NT2/D1 (cell line): ENCODE measurements around the gene NKD1.

ENCODE experiments used
- DNase-seq: peaks from one replicate; pipeline ENCODE4 v3.0.0-alpha.2; 2011; ENCODE audit warnings: low read depth, low spot score
- H3K27me3 ChIP-seq: 2 replicates; pipeline ENCODE4 v1.6.0; 2011; ENCODE audit warnings: mild to moderate bottlenecking; ENCODE audit not compliant: insufficient read length, insufficient read depth
- H3K36me3 ChIP-seq: 2 replicates; pipeline ENCODE4 v1.6.1; 2011; ENCODE audit warnings: mild to moderate bottlenecking, low read length, mixed read lengths; ENCODE audit not compliant: insufficient read depth, insufficient read length
- H3K4me1 ChIP-seq: 2 replicates; pipeline ENCODE4 v1.5.1; 2011; ENCODE audit not compliant: insufficient read depth, insufficient read length
- H3K4me3 ChIP-seq: 2 replicates; pipeline ENCODE4 v1.5.1; 2011; ENCODE audit warnings: low read depth; ENCODE audit not compliant: insufficient read length
- H3K9ac ChIP-seq: 2 replicates; pipeline ENCODE4 v1.6.0; 2011; ENCODE audit warnings: low read depth; ENCODE audit not compliant: insufficient read length
- H3K9me3 ChIP-seq: 2 replicates; pipeline ENCODE4 v1.5.1; 2011; ENCODE audit warnings: mild to moderate bottlenecking, low read length; ENCODE audit not compliant: insufficient read depth
- SUZ12 ChIP-seq: IDR thresholded peaks from 2 replicates; pipeline ENCODE4 v1.6.1; 2011; ENCODE audit not compliant: insufficient read length, insufficient read depth; ENCODE audit errors: extremely low read depth
- YY1 ChIP-seq: IDR thresholded peaks from 2 replicates; pipeline ENCODE4 v1.6.1; 2011; ENCODE audit not compliant: insufficient read length, insufficient read depth
- ZNF274 ChIP-seq: IDR thresholded peaks from 2 replicates; pipeline ENCODE4 v1.6.1; 2011; ENCODE audit warnings: mild to moderate bottlenecking, low read depth, low read length

NKD1 gene

GRCh38 chr16:50673496-50674275, 125.5 kb downstream of the NKD1 start:
- no peaks in the 10 kb centered on the region for H3K4me1 ChIP-seq
- peaks cover 28% of the 10 kb centered on the region for H3K9me3 ChIP-seq
- no peak for TF ChIP-seq YY1
- TF ChIP-seq SUZ12 = no peak
- TF ChIP-seq ZNF274 = no peak
- H3K36me3 ChIP-seq = no peaks in the 10 kb centered on the region
- H3K9ac ChIP-seq = no peak overlapping the region
- no peaks in the 10 kb centered on the region for H3K27me3 ChIP-seq
- no peak for DNase-seq
- no peak overlapping the region for H3K4me3 ChIP-seq

DNA sequence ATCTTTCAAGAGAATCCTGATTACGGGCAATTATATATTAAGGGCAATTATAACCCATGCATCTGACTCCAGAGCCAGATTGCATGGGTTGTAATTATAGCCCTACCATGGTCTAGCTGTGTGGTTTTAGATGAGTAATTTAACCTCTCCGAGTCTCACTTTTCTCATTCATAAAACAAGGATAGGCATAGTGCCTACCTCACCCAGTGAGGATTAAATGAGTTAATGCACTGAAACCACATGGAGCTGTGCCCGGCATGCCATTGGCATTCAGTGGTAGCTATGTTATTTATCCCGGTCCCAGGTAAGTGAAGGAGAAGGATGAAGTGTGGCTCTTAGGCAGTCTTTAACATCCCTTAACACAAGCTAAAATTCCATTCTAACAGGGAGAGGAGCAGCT, 126.6 kb downstream of the NKD1 start:
- Histone ChIP-seq H3K4me1 (no peaks in the 10 kb centered on the region), H3K36me3 (no peaks in the 10 kb centered on the region), H3K9me3 (peaks cover 28% of the 10 kb centered on the region), H3K9ac (no peak overlapping the region), H3K27me3 (no peaks in the 10 kb centered on the region), H3K4me3 (no peak overlapping the region)
- no peak for DNase-seq
- no peak for TF ChIP-seq YY1
- no peak for TF ChIP-seq SUZ12

DNA sequence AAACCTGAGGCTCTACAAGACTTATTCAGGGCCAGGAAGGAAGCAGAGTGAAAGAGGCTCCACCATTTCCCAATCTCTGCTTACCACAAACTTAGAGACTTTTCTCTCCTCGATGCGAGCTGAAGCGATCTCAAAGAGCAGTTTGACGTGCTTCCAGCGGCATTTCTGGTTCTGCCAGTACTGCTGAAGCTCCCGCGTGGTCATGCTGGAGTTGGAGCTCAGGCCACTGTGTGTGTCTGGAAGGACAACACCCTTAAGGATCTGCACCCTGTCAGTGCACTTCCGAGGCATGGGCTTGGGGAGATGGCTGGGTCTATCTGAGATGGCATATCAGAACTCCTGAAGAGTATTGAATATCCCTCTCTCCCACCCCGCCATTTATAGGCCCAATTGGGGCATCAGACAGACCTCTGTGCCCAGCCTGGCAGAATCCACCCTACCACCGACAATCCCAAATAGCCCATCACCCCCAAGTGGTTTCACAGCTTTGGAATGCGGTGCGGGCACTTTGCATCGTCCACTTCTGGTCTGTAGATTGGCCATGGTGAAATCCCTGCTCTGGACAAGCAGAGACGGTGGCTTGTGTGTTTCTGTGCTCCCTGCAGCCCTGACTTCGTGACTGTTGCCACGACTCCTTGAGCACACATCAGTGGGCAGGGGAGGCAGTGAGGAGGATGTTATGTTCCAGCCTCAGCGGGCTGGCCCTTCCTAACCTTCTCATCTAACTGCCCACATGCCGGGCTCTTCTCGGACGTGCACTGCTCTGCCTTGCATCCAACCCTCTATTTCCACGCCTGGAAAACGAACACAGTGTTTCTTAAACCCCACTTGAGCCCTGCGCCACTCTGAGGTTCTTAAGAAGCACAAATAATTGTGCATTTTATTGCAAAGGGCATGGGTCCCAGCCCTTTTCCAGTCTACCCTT, 127.8 kb downstream of the NKD1 start:
- Histone ChIP-seq H3K9me3 (peaks cover 28% of the 10 kb centered on the region), H3K9ac (no peak overlapping the region), H3K4me3 (no peak overlapping the region), H3K36me3 (no peaks in the 10 kb centered on the region), H3K4me1 (no peaks in the 10 kb centered on the region), H3K27me3 (no peaks in the 10 kb centered on the region)
- no peak for DNase-seq
- TF ChIP-seq YY1 (no peak), SUZ12 (no peak), ZNF274 (no peak)

- no peak for DNase-seq
- no peak overlapping the region for H3K9ac ChIP-seq
- TF ChIP-seq SUZ12 = no peak
- no peak for TF ChIP-seq ZNF274
- no peak for TF ChIP-seq YY1
- no peaks in the 10 kb centered on the region for H3K4me1 ChIP-seq
- no peak overlapping the region for H3K4me3 ChIP-seq
- H3K27me3 ChIP-seq = no peaks in the 10 kb centered on the region
- no peaks in the 10 kb centered on the region for H3K36me3 ChIP-seq
- H3K9me3 ChIP-seq = peaks cover 20% of the 10 kb centered on the region
Observed at GRCh38 chr16:50676684-50677225, 128.6 kb downstream of the NKD1 start.

DNA sequence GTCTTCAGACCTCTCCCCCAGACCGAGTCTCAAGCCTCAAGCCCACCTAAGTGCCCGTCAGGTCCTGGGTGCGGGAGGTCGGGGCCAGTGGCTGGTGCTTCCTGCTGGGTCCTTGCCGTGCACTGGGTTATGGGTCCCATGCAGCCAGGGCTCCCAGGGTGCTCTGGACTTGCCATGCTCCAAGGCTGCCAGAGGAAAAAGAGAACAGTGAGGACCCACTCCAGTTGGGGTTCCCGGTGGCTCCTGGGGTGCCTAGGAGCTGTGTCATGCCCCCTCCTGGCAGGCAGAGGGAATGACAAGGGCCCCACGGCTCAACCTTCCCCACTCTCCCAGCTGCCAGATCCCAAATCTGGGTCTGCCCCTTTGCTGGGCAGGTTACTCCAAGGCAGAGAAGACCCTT, 129.2 kb downstream of the NKD1 start:
- TF ChIP-seq ZNF274 (no peak), SUZ12 (no peak), YY1 (no peak)
- Histone ChIP-seq H3K27me3 (no peaks in the 10 kb centered on the region), H3K9ac (no peak overlapping the region), H3K4me1 (no peaks in the 10 kb centered on the region), H3K4me3 (no peak overlapping the region), H3K9me3 (peaks cover 14% of the 10 kb centered on the region), H3K36me3 (no peaks in the 10 kb centered on the region)
- no peak for DNase-seq

DNA sequence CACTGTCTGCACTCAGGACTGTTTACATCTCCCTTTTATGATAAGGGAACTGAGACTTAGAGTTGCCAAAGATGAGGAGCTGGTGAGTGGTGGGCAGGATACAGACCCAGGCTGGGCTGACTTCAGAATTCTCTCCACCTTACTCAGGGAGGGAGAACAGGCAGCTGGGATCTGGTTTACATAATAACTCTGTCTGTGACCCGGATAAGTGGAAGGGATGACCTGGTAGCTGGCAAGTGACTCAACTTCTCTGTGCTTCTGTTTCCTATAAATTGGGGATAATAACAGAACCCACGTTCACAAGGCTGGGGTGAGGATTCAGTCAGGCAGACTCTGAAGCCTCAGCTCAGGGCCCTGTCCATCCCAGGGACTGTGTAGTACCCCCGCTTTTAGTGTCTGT, 130.3 kb downstream of the NKD1 start:
- Histone ChIP-seq H3K9me3 (peaks cover 3% of the 10 kb centered on the region; the same call in 1 of the 2 replicates), H3K36me3 (no peaks in the 10 kb centered on the region), H3K4me1 (no peaks in the 10 kb centered on the region), H3K4me3 (no peak overlapping the region), H3K27me3 (no peaks in the 10 kb centered on the region), H3K9ac (no peak overlapping the region)
- TF ChIP-seq YY1 (no peak), ZNF274 (no peak), SUZ12 (no peak)
- DNase-seq = no peak

DNA sequence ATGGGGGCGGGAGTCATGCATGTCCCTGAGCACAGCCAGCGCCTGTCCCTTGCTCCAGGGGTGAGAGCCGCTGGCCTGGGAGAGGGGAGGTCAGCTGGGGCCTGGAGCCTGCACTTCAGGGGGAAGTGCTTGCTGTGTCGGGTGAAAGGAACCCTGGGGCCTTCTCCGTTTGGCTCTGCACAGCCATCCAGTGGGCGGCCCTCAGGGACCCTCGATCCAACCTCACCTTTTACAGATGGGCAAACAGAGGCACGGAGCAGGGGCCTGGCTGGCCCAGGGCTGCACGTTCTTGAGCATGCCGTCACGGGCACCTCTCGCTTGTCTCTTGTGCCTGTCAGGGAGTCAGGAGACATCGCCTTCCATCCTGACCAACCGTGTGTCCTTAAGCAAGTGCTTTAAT, 131.1 kb downstream of the NKD1 start:
- Histone ChIP-seq H3K36me3 (no peaks in the 10 kb centered on the region), H3K4me3 (no peak overlapping the region), H3K27me3 (no peaks in the 10 kb centered on the region), H3K4me1 (no peaks in the 10 kb centered on the region), H3K9ac (no peak overlapping the region), H3K9me3 (no peaks in the 10 kb centered on the region)
- no peak for DNase-seq
- no peak for TF ChIP-seq SUZ12
